KOPT-K1 (cell line): ENCODE measurements around the gene RBM45.

Source experiments
- H3K27ac ChIP-seq: fragments of 200-600 bp; sonication (generic); 2 replicates; pipeline ENCODE4 v1.5.1; 2016; ENCODE audit warnings: antibody characterized with exemption, mild to moderate bottlenecking, low read depth, low read length; ENCODE audit not compliant: poor library complexity, severe bottlenecking
- H3K36me3 ChIP-seq: fragments of 200-600 bp; sonication (generic); 2 replicates; pipeline ENCODE4 v1.5.1; 2017; ENCODE audit warnings: antibody characterized with exemption, mild to moderate bottlenecking, low read length, moderate library complexity; ENCODE audit not compliant: insufficient read depth
- H3K9me3 ChIP-seq: fragments of 200-600 bp; sonication (generic); 2 replicates; pipeline ENCODE4 v1.5.1; 2017; ENCODE audit warnings: antibody characterized with exemption, low read length, mild to moderate bottlenecking; ENCODE audit not compliant: insufficient read depth, poor library complexity, severe bottlenecking

Gene RBM45

GRCh38 chr2:178082408-178083045 is 29.7 kb upstream of the RBM45 start:
- Histone ChIP-seq H3K9me3 (no peaks in the 10 kb centered on the region), H3K36me3 (no peaks in the 10 kb centered on the region), H3K27ac (no peak overlapping the region)

- Histone ChIP-seq H3K9me3 (no peaks in the 10 kb centered on the region), H3K36me3 (no peaks in the 10 kb centered on the region), H3K27ac (no peak overlapping the region)
These were observed 28.0 kb upstream of the RBM45 start for GRCh38 chr2:178084273-178084672.

- Histone ChIP-seq H3K9me3 (no peaks in the 10 kb centered on the region), H3K36me3 (no peaks in the 10 kb centered on the region), H3K27ac (no peak overlapping the region)
These were observed 23.4 kb upstream of the RBM45 start for GRCh38 chr2:178088774-178089270.

GRCh38 chr2:178093471-178093870 is 18.8 kb upstream of the RBM45 start:
- no peaks in the 10 kb centered on the region for H3K9me3 ChIP-seq
- H3K36me3 ChIP-seq: no peaks in the 10 kb centered on the region
- H3K27ac ChIP-seq: no peak overlapping the region

GRCh38 chr2:178101321-178102079 is 10.7 kb upstream of the RBM45 start:
- Histone ChIP-seq H3K9me3 (no peaks in the 10 kb centered on the region), H3K27ac (no peak overlapping the region), H3K36me3 (no peaks in the 10 kb centered on the region)

GRCh38 chr2:178105566-178105965 is 6.7 kb upstream of the RBM45 start:
- Histone ChIP-seq H3K9me3 (no peaks in the 10 kb centered on the region), H3K27ac (no peak overlapping the region), H3K36me3 (no peaks in the 10 kb centered on the region)

GRCh38 chr2:178106053-178106452 is 6.2 kb upstream of the RBM45 start:
- H3K36me3 ChIP-seq: no peaks in the 10 kb centered on the region

GRCh38 chr2:178108176-178108575 is 4.1 kb upstream of the RBM45 start:
- H3K9me3 ChIP-seq: no peaks in the 10 kb centered on the region
- no peaks in the 10 kb centered on the region for H3K36me3 ChIP-seq
- H3K27ac ChIP-seq: no peak overlapping the region

More at GRCh38 chr2:178106053-178106452, 6.2 kb upstream of the RBM45 start:
- Histone ChIP-seq H3K9me3 (no peaks in the 10 kb centered on the region), H3K27ac (no peak overlapping the region)

- Histone ChIP-seq H3K36me3 (no peaks in the 10 kb centered on the region), H3K27ac (no peak overlapping the region), H3K9me3 (no peaks in the 10 kb centered on the region)
These were observed 2.4 kb upstream of the RBM45 start for GRCh38 chr2:178109813-178110212.

GRCh38 chr2:178110681-178111080 is 1.6 kb upstream of the RBM45 start:
- Histone ChIP-seq H3K36me3 (no peaks in the 10 kb centered on the region), H3K9me3 (no peaks in the 10 kb centered on the region), H3K27ac (no peak overlapping the region)

- H3K9me3 ChIP-seq: no peaks in the 10 kb centered on the region
- H3K36me3 ChIP-seq: 0 out of 2 replicates have a peak, but pooled peaks cover 3% of the 10 kb centered on the region
- H3K27ac ChIP-seq: peak overlapping the region; percentile 72
These were observed 494 bp upstream of the RBM45 start for GRCh38 chr2:178111743-178112142.

- H3K36me3 ChIP-seq: peaks cover 19% of the 10 kb centered on the region
- H3K27ac ChIP-seq: no peak overlapping the region
- H3K9me3 ChIP-seq: no peaks in the 10 kb centered on the region
These were observed 2.2 kb downstream of the RBM45 start for GRCh38 chr2:178114462-178114861.

GRCh38 chr2:178115271-178115670 is 3.0 kb downstream of the RBM45 start:
- H3K27ac ChIP-seq: no peak overlapping the region
- peaks cover 19% of the 10 kb centered on the region for H3K36me3 ChIP-seq
- no peaks in the 10 kb centered on the region for H3K9me3 ChIP-seq

- Histone ChIP-seq H3K9me3 (no peaks in the 10 kb centered on the region), H3K27ac (no peak overlapping the region), H3K36me3 (peaks cover 38% of the 10 kb centered on the region)
These were observed 5.5 kb downstream of the RBM45 start for GRCh38 chr2:178117725-178118124.

GRCh38 chr2:178119179-178119922 is 7.1 kb downstream of the RBM45 start:
- Histone ChIP-seq H3K9me3 (no peaks in the 10 kb centered on the region), H3K36me3 (peaks cover 54% of the 10 kb centered on the region), H3K27ac (no peak overlapping the region)
